ENCODE results near the gene SMARCAD1.
"Not testable (repeated sequence)": the region's sequence is repeated elsewhere in the genome, so short reads cannot be mapped to it uniquely, and the experiment has no call there.

GRCh38 chr4:94293981-94294380 lies 86.3 kb downstream of the SMARCAD1 start:
- not testable (repeated sequence) for TF ChIP-seq ZNF549, ZNF140, ZNF324, ZNF501, ZNF18 (tag by site-specific recombination; IDR thresholded peaks at IDR 0.05)
- TF ChIP-seq, protein P1, sequence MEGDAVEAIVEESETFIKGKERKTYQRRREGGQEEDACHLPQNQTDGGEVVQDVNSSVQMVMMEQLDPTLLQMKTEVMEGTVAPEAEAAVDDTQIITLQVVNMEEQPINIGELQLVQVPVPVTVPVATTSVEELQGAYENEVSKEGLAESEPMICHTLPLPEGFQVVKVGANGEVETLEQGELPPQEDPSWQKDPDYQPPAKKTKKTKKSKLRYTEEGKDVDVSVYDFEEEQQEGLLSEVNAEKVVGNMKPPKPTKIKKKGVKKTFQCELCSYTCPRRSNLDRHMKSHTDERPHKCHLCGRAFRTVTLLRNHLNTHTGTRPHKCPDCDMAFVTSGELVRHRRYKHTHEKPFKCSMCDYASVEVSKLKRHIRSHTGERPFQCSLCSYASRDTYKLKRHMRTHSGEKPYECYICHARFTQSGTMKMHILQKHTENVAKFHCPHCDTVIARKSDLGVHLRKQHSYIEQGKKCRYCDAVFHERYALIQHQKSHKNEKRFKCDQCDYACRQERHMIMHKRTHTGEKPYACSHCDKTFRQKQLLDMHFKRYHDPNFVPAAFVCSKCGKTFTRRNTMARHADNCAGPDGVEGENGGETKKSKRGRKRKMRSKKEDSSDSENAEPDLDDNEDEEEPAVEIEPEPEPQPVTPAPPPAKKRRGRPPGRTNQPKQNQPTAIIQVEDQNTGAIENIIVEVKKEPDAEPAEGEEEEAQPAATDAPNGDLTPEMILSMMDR (tag by site-specific recombination; IDR thresholded peaks at IDR 0.05): not testable (repeated sequence)
- TF ChIP-seq, protein P2, sequence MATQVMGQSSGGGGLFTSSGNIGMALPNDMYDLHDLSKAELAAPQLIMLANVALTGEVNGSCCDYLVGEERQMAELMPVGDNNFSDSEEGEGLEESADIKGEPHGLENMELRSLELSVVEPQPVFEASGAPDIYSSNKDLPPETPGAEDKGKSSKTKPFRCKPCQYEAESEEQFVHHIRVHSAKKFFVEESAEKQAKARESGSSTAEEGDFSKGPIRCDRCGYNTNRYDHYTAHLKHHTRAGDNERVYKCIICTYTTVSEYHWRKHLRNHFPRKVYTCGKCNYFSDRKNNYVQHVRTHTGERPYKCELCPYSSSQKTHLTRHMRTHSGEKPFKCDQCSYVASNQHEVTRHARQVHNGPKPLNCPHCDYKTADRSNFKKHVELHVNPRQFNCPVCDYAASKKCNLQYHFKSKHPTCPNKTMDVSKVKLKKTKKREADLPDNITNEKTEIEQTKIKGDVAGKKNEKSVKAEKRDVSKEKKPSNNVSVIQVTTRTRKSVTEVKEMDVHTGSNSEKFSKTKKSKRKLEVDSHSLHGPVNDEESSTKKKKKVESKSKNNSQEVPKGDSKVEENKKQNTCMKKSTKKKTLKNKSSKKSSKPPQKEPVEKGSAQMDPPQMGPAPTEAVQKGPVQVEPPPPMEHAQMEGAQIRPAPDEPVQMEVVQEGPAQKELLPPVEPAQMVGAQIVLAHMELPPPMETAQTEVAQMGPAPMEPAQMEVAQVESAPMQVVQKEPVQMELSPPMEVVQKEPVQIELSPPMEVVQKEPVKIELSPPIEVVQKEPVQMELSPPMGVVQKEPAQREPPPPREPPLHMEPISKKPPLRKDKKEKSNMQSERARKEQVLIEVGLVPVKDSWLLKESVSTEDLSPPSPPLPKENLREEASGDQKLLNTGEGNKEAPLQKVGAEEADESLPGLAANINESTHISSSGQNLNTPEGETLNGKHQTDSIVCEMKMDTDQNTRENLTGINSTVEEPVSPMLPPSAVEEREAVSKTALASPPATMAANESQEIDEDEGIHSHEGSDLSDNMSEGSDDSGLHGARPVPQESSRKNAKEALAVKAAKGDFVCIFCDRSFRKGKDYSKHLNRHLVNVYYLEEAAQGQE (tag by site-specific recombination; IDR thresholded peaks at IDR 0.05): not testable (repeated sequence)
